CD4-positive, alpha-beta T cell (primary cell): ENCODE results near the gene SNX1. TPM values are rescaled to one million over a fixed set of nuclear protein-coding genes. Genes with fewer than 3 reads are reported as not detected.

Experiments used
- ATAC-seq: fragments of 200-7000 bp; cut with Tn5 transposase; one replicate; pipeline ENCODE4 v1.10.0; 2022; ENCODE audit warnings: mild to moderate bottlenecking; ENCODE audit not compliant: poor library complexity
- CTCF ChIA-PET: fragments of 350-600 bp; sonication (Branson Sonifier 250); formaldehyde crosslinking; loops from one replicate; lab custom pipeline; 2021; ENCODE audit warnings: antibody characterized with exemption, inconsistent platforms; lab: Charles Lee
- POLR2A ChIA-PET: fragments of 350-600 bp; sonication (Branson Sonifier 250); formaldehyde crosslinking; loops from one replicate; lab custom pipeline; 2021; ENCODE audit warnings: antibody characterized with exemption, inconsistent platforms; lab: Charles Lee
- DNase-seq, 14 experiments: peaks; one replicate each; pipeline ENCODE4 v3.0.0-alpha.2; 2013 to 2020; ENCODE audit warnings: mixed read lengths in 2 of 14
- H3K27ac ChIP-seq, 2 donors: one replicate each; pipeline versions ENCODE4 v1.5.1 to v1.7.0; 2013; ENCODE audit warnings: low read length in 2 of 2, low read depth in 1 of 2, mild to moderate bottlenecking in 1 of 2
- H3K27me3 ChIP-seq, 2 experiments: 1 replicate in 1 of 2; 2 replicates in 1 of 2; pipeline versions ENCODE4 v1.6.1 to v1.7.0; 2013; ENCODE audit warnings: low read length in 2 of 2, control low read depth in 1 of 2, mild to moderate bottlenecking in 1 of 2, moderate library complexity in 1 of 2; ENCODE audit not compliant: insufficient read depth in 2 of 2, control insufficient read depth in 1 of 2
- H3K36me3 ChIP-seq: one replicate; pipeline ENCODE4 v1.6.1; 2013; ENCODE audit warnings: low read length, control low read depth; ENCODE audit not compliant: insufficient read depth
- H3K4me1 ChIP-seq: one replicate; pipeline ENCODE4 v1.6.1; 2013; ENCODE audit warnings: low read length, control low read depth; ENCODE audit not compliant: insufficient read depth
- H3K4me3 ChIP-seq: one replicate; pipeline ENCODE4 v1.5.1; 2013; ENCODE audit warnings: mild to moderate bottlenecking, low read length, moderate library complexity
- H3K9me3 ChIP-seq, 2 experiments: 1 replicate in 1 of 2; 2 replicates in 1 of 2; pipeline versions ENCODE4 v1.6.1 to v1.7.0; 2013; ENCODE audit warnings: low read length in 2 of 2, mild to moderate bottlenecking in 2 of 2, control low read depth in 1 of 2, moderate library complexity in 1 of 2; ENCODE audit not compliant: control insufficient read depth in 1 of 2, insufficient read depth in 1 of 2
- H3K27ac Mint-ChIP-seq: one replicate; pipeline ENCODE4 v1.8.0; 2020; ENCODE audit warnings: mixed read lengths
- H3K27me3 Mint-ChIP-seq: one replicate; pipeline ENCODE4 v1.8.0; 2021; ENCODE audit warnings: mixed read lengths
- H3K36me3 Mint-ChIP-seq: one replicate; pipeline ENCODE4 v1.8.0; 2021; ENCODE audit warnings: low read depth, mixed read lengths
- H3K4me1 Mint-ChIP-seq: one replicate; pipeline ENCODE4 v1.8.0; 2021; ENCODE audit warnings: low read depth, mixed read lengths
- H3K4me3 Mint-ChIP-seq: one replicate; pipeline ENCODE4 v1.8.0; 2020; ENCODE audit warnings: mild to moderate bottlenecking, mixed read lengths
- H3K9me3 Mint-ChIP-seq: one replicate; pipeline ENCODE4 v1.8.0; 2020; ENCODE audit warnings: mixed read lengths
- intact Hi-C, 2 experiments: fragments of 100-400 bp; cut with DNase I in 1 of 2; cut with micrococcal nuclease in 1 of 2; formaldehyde crosslinking; loops; one replicate each; pipeline versions ENCODE4 v1.15.1 to v1.9.0; 2023 to 2025; cut with DNase I, micrococcal nuclease
- total RNA-seq, 174 experiments: library from RNA in 2 of 174; stranded (reverse) in 2 of 174; gene quantifications; one replicate each; pipeline ENCODE4 v1.2.3 and lab custom pipeline; 2021 to 2026
- TF ChIP-seq, protein P1 (sequence below): fragments of 200-600 bp; IDR thresholded peaks from one replicate; pipeline ENCODE4 v1.8.0; 2022; ENCODE audit warnings: antibody characterized with exemption, mild to moderate bottlenecking

Gene SNX1
- total RNA-seq, 2 experiments from 2014 or later: 57.0 to 61.1 TPM

DNA sequence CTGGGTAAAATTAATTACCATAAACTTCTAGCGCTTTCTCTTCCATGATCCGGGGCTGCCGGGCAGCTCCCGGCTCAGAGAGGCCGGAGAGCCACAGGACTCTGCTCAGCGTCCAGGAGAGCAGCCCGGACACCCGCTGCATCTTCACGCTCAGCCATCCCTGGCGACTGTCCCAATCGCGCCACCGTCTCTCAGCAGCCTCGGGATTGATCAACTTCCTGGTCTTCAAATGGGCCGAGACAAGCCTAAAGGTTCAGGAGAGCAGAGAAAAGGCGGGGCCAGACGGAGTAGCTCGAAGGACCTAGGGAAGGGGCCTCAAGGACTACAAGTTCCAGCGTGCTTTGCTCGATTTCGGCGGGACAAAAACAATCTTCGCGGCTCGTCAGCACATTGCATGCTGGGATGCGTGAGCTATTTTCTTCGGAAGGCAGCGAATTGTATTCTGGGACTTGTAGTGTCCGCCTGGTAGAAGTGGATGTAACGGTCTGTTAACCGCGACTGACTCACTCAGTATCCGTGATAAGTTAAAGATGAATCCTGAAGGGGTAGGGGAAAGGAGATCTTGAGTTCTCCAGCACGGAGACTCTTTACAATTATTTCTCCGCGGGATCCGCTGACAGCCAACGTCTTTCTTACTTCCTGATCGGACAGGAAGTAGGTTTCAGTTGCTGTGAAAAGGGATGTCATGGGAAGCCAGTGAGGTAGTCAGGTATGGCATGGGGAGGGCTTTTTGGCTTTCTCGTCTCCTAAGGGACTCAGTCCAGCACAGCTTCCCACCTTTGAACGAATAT is 2.0 kb upstream of the SNX1 start, which contains the start of gene CIAO2A:
CIAO2A (minus strand) TSS at position 212 of the 791 bp plus-strand sequence; CDS start at position 142, 70 bp downstream.
- Histone ChIP-seq H3K36me3 (no peaks in the 10 kb centered on the region), H3K9me3 (no peaks in the 10 kb centered on the region), H3K27ac (peak within 1 kb of the TSS; percentile 71 to 90), H3K4me1 (peaks cover 61% of the 10 kb centered on the region), H3K27me3 (no peaks in the 10 kb centered on the region), H3K4me3 (peak within 1 kb of the TSS; percentile 73)
- Mint-ChIP-seq H3K27me3 (no peaks in the 10 kb centered on the region), H3K9me3 (no peaks in the 10 kb centered on the region), H3K4me1 (peaks cover 79% of the 10 kb centered on the region), H3K27ac (peak within 1 kb of the TSS; percentile 93), H3K36me3 (peaks cover 45% of the 10 kb centered on the region), H3K4me3 (peak within 1 kb of the TSS; percentile 94)
- POLR2A ChIA-PET: interaction anchor here (0.6 to 2.0 kb wide), 34 partner anchors 16 to 1775 kb away, joined by 3 to 23 read pairs (median 4); partner anchors contain the start of genes CLPX, HERC1, PDCD7 and PPIB
- TF ChIP-seq, protein P1, sequence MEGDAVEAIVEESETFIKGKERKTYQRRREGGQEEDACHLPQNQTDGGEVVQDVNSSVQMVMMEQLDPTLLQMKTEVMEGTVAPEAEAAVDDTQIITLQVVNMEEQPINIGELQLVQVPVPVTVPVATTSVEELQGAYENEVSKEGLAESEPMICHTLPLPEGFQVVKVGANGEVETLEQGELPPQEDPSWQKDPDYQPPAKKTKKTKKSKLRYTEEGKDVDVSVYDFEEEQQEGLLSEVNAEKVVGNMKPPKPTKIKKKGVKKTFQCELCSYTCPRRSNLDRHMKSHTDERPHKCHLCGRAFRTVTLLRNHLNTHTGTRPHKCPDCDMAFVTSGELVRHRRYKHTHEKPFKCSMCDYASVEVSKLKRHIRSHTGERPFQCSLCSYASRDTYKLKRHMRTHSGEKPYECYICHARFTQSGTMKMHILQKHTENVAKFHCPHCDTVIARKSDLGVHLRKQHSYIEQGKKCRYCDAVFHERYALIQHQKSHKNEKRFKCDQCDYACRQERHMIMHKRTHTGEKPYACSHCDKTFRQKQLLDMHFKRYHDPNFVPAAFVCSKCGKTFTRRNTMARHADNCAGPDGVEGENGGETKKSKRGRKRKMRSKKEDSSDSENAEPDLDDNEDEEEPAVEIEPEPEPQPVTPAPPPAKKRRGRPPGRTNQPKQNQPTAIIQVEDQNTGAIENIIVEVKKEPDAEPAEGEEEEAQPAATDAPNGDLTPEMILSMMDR: no peak
- ATAC-seq (peak; percentile 71), DNase-seq (peak; percentile 79 to 97 (median 87))
- CTCF ChIA-PET: interaction anchor here (0.9 to 1.4 kb wide), 5 partner anchors 17 to 261 kb away, joined by 3 to 6 read pairs (median 4); no protein-coding TSS in a partner anchor
- intact Hi-C loops: loop anchor here (2.0 to 10.0 kb wide), 10 partner anchors 69 to 1049 kb away; partner anchors contain the start of genes APH1B (in 1 of the 2), CSNK1G1 (in 1 of the 2), HERC1 (in 1 of the 2) and PCLAF (in 1 of the 2)

DNA sequence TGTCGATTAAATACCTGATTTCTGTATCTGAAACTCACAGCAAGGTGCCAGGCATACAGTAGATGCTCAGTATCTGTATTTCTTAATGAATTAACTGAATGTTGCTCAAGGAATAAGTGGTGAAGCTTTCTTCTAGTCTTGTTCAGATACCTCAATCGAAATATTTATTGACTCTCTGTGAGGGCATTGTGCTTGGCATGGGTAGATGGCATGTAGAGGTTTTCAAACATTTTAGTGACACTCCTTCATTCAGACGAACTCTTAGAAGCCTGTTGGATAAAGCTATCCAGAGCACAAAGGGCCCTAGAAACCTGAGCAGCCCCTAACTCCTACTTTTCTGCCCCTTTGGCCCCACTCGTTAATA is 369 bp upstream of the SNX1 start:
- TF ChIP-seq, protein P1: no peak
- no peak for ATAC-seq
- H3K36me3 Mint-ChIP-seq: peaks cover 34% of the 10 kb centered on the region
- no peaks in the 10 kb centered on the region for H3K27me3 Mint-ChIP-seq
- peak overlapping the region; percentile 93 for H3K27ac Mint-ChIP-seq
- Histone ChIP-seq H3K4me1 (peaks cover 71% of the 10 kb centered on the region), H3K27me3 (no peaks in the 10 kb centered on the region), H3K9me3 (no peaks in the 10 kb centered on the region), H3K4me3 (peak overlapping the region; percentile 98), H3K27ac (peak overlapping the region; percentile 4 to 60), H3K36me3 (no peaks in the 10 kb centered on the region)
- H3K4me1 Mint-ChIP-seq: peaks cover 85% of the 10 kb centered on the region
- ChIA-PET POLR2A (interaction anchor here (0.6 to 3.9 kb wide), 9 partner anchors 11 to 878 kb away, joined by 3 to 15 read pairs (median 4); partner anchors contain the start of genes PPIB and TRIP4), CTCF (interaction anchor here (2.3 kb wide), 1 partner anchor 68 kb away, joined by 7 read pairs; the partner anchor contains the start of gene PPIB)
- intact Hi-C loops: loop anchor here (5.0 to 10.0 kb wide), 10 partner anchors 57 to 1051 kb away; partner anchors contain the start of genes APH1B (in 1 of the 2), CSNK1G1 (in 1 of the 2), HERC1 (in 1 of the 2) and PCLAF (in 1 of the 2)
- DNase-seq: no peak
- H3K4me3 Mint-ChIP-seq: peak overlapping the region; percentile 94
- no peaks in the 10 kb centered on the region for H3K9me3 Mint-ChIP-seq

DNA sequence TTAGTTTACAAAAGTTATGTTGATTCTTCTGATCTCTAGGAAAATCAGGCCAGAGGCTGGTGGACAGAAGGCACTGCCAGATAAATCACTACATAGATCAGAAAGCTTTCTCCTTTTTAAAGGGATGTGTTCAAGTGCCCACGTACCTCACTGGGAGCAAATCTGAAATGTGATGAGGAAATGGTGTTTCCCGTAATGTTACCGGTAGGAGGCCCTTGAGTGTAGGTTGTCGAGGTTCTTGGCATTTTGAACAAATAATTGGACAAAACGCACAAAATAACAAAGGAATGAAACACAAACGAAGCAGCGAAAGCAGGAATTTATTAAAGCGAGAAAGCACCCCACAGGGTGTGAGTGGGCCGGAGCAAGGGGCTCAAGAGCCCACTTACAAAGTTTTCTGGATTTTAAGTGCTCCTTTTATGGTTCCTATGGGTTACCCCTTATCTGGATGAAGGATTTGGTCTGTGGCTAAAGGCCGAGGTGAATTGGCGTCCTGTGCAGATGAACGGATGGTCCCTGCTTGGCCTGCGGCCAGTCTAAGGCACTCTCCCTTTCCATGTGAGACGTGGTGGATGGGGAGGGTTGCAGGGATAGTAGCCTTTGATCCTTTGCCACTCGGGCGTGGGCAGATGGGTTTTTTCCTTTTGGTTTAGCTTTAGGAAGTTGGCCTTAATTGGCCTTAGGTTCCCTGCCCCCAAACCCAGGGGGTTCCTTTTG is 1.0 kb downstream of the SNX1 start:
- ATAC-seq (no peak), DNase-seq (peak in 2 of 14 experiments; percentile 43 to 49)
- H3K4me1 ChIP-seq: peaks cover 72% of the 10 kb centered on the region
- POLR2A ChIA-PET: interaction anchor here (0.9 to 3.9 kb wide), 5 partner anchors 10 to 493 kb away, joined by 3 to 15 read pairs (median 3); partner anchors contain the start of genes PPIB and TRIP4
- CTCF ChIA-PET: interaction anchor here (1.0 to 2.3 kb wide), 2 partner anchors 57 to 67 kb away, joined by 4 to 7 read pairs; partner anchors contain the start of gene PPIB
- H3K9me3 Mint-ChIP-seq: no peaks in the 10 kb centered on the region
- H3K36me3 Mint-ChIP-seq: peaks cover 43% of the 10 kb centered on the region
- H3K27me3 ChIP-seq: no peaks in the 10 kb centered on the region
- peak overlapping the region; percentile 94 for H3K4me3 Mint-ChIP-seq
- intact Hi-C loops: loop anchor here (5.0 to 10.0 kb wide), 10 partner anchors 55 to 1052 kb away; partner anchors contain the start of genes APH1B (in 1 of the 2), CSNK1G1 (in 1 of the 2), HERC1 (in 1 of the 2) and PCLAF (in 1 of the 2)
- peak overlapping the region; percentile 93 for H3K27ac Mint-ChIP-seq
- TF ChIP-seq, protein P1: no peak
- peaks cover 91% of the 10 kb centered on the region for H3K4me1 Mint-ChIP-seq
- no peaks in the 10 kb centered on the region for H3K9me3 ChIP-seq
- H3K27me3 Mint-ChIP-seq: no peaks in the 10 kb centered on the region
- peak overlapping the region; percentile 60 to 80 for H3K27ac ChIP-seq
- no peaks in the 10 kb centered on the region for H3K36me3 ChIP-seq
- H3K4me3 ChIP-seq: peak overlapping the region; percentile 98
